Eye (tissue), 1 donor: ENCODE data around the gene ARHGAP1.

Source experiments
- DNase-seq: peaks from one replicate; pipeline ENCODE4 v3.0.0-alpha.2; 2015

ARHGAP1 gene

DNA sequence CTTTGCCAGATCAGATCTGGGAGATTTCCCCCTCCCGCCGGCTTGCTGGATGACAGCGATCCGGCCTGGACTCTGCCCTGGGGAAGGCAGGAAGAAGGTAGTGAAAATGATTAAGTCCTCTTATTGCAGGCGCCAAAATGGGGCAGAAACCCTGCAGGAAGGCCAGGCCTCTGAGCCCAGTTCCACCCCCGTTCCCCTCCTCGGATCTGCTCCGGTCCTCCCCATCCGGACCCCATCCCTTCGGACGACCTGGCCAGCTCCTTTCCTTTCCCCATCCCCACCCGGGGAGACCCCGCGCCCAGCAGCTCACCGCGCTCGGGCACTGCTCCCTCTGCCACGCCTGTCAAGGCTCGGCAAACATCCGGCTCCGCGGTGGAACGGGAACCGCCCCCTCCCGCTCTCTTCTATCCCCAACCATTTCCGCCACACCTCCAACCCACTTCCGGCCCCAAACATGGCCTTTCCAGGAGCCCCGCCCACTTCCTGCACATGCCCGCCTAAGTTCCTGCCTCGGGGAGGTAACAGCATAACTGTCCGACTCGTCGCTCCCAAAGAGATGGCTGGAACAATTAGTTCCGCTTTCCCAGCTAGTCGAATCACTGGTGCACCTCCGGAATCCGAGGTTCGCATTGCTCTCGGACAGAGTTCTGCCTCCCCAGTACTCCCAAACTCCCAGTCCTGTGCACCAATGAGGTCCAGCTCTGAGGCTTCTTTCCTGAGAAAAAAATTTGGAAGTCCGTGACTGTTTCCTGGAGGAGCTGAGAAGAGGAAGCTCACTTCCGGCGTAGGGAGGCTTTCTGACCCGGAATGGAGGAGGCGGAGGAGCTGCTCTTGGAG is at the start of gene ARHGAP1, which contains the start of gene ZNF408:
TSS of gene ARHGAP1 (minus strand) at position 379 of the 837 bp plus-strand sequence. CDS start 4,512 bp downstream, outside the sequence.
TSS of gene ZNF408 (plus strand) at position 791 of the 837 bp plus-strand sequence. CDS start at position 808, 17 bp downstream.
- DNase-seq = peak; percentile 100

DNA sequence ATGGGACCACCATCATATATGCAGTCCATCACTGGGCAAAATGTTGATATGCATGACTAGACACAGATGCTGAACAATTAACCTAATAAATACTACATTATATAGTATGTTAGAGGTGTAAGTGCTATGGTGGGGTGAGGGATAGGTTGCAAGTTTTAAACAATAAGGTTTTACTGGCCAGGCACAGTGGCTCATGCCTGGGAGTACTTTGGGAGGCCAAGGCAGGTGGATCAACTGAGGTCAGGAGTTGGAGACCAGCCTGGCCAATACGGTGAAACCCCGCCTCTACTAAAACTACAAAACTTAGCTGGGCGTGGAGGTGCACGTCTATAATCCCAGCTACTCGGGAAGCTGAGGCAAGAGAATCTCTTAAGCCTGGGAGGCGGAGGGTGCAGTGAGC is 46.7 kb upstream of the ARHGAP1 start:
- no peak for DNase-seq

DNA sequence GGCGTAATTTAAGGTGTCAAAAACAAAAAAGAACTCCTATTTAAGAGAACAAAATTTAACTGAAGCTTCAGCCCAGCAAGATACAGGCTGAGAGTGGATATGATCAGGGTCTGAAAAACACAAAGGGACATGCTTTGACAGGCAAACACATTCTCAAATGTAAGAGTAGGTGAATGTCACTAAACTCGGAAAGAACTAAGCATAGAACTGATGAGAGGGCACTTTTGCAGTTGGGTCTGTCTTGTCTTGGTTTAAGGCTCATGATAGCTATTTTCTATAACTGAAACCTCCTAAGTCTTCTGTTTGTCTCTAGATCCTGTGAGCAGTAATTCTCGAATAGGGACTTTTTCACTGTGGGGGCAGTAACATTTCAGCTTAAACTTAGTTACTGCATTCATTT is 45.6 kb upstream of the ARHGAP1 start:
- DNase-seq = no peak

DNA sequence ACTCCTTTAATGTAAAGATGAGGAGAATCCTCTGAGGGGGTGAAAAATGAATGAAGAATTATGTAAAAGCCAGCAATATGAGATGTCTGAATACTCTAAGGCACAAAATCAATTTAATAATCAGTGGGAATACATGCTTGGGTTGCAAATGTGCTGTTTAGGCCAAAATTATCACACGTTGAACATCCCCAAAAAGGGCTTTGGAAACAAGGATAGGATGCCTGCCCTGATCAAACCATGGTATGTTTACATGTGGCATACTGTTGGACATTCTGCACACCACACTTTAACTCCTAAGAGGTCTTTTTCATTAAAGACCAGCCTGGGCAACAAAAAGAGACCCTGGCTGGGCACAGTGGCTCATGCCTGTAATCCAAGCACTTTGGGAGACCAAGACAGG is 44.9 kb upstream of the ARHGAP1 start:
- no peak for DNase-seq

GRCh38 chr11:46743693-46744339 is 43.4 kb upstream of the ARHGAP1 start:
- DNase-seq = no peak

GRCh38 chr11:46743043-46743442 is 42.6 kb upstream of the ARHGAP1 start:
- no peak for DNase-seq

DNA sequence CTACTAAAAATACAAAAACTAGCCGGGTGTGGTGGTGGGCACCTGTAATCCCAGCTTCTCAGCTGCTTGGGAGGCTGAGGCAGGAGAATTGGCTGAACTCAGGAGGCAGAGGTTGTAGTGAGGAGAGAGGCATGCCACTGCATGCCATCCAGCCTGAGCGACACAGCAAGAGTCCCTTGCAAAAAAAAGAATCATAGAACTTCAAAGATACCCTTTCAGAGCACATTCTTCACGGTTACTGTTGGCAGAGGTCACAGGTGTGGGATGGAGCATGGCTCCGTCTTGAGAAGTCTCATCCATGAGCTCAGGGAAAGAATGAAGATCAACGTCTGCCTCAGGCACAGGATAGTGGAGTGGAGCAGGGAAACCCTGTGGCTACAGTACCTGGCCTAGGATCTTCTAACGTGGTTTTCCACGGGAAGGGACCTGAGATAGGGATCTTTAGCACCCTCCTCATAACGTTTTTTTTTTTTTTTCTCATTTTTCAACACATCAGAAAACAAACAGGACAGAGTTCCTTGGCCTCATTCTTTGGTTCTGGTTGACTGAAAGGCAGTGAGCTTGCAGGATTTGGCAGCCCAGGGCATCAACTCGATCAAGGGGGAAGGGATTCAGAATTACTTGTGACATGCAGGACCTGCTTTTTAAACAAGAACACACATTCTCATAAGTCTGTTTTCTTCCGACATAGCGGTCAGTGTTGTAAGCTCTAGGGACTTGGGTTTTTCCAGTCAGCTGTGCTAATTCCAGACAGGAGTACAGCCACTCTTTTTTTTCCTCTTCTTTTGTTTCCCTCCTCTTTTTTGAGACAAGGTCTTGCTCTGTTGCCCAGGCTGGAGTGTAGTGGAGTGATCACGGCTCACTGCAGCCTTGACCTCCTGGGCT is 41.4 kb upstream of the ARHGAP1 start:
- no peak for DNase-seq

DNA sequence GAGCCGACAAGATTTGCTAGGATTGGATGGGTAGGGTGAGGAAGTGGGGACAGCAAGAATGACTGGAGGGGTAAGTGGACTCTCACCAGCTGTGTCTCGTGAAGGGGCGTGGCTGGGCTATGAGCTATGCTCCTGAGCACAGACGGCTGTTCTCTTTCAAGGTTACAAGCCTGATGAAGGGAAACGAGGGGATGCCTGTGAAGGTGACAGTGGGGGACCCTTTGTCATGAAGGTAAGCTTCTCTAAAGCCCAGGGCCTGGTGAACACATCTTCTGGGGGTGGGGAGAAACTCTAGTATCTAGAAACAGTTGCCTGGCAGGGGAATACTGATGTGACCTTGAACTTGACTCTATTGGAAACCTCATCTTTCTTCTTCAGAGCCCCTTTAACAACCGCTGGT is 38.5 kb upstream of the ARHGAP1 start:
- no peak for DNase-seq

DNA sequence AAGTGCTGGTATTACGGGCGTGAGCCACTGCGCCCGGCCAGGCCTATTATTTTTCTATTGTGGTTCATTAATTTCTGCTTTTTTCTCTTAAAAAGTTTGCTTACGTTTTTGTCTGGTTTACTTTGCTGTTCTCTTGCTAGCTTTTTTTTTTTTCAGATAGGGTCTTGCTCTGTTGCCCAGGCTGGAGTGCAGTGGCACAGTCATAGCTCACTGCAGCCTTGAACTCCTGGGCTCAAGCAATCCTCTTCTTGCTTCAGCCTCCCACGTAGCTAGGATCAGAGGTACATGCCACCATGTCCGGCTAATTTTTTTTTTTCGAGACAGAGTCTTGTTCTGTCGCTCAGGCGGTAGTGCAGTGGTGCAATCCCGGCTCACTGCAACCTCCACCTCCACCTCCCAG is 37.3 kb upstream of the ARHGAP1 start:
- no peak for DNase-seq

GRCh38 chr11:46736615-46737014 is 36.2 kb upstream of the ARHGAP1 start:
- DNase-seq = no peak

GRCh38 chr11:46736146-46736545 is 35.7 kb upstream of the ARHGAP1 start:
- no peak for DNase-seq

- no peak for DNase-seq
Measured at GRCh38 chr11:46733234-46733633, 32.8 kb upstream of the ARHGAP1 start.

GRCh38 chr11:46731545-46731944 is 31.1 kb upstream of the ARHGAP1 start:
- no peak for DNase-seq

GRCh38 chr11:46729110-46730027 is 28.9 kb upstream of the ARHGAP1 start:
- DNase-seq = no peak

GRCh38 chr11:46728659-46729040 is 28.2 kb upstream of the ARHGAP1 start:
- DNase-seq = no peak

DNA sequence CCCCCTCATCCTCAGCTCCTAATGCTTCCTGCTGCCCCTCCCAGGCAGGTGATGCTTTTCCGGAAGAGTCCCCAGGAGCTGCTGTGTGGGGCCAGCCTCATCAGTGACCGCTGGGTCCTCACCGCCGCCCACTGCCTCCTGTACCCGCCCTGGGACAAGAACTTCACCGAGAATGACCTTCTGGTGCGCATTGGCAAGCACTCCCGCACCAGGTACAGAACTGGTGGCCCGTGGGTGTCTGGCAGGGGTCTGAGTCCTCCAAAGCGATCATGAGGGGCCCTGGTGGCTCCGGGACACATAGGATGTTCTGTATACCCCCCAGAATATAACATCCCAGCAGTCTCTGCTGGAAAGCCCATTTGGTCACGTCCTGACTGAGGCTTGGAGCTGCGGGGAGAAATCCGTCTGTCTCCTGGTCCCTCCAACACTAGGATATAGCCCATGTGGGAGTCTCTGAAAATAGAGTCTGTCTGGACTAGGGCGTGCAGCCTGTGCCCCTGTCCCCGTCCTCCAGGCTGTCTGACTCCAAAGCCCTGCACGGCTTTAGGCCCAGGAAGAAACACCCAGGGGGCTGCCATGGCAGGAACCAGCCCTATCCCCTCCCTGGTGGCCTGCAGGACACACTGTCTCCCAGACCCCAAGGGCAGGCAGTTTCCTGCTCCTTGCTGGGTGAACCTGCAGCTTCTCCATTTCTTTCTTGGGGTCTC is 27.7 kb upstream of the ARHGAP1 start:
- DNase-seq = no peak

- no peak for DNase-seq
Measured at GRCh38 chr11:46726206-46726862, 25.9 kb upstream of the ARHGAP1 start.

- DNase-seq = no peak
Measured at GRCh38 chr11:46725338-46726205, 25.2 kb upstream of the ARHGAP1 start.

DNA sequence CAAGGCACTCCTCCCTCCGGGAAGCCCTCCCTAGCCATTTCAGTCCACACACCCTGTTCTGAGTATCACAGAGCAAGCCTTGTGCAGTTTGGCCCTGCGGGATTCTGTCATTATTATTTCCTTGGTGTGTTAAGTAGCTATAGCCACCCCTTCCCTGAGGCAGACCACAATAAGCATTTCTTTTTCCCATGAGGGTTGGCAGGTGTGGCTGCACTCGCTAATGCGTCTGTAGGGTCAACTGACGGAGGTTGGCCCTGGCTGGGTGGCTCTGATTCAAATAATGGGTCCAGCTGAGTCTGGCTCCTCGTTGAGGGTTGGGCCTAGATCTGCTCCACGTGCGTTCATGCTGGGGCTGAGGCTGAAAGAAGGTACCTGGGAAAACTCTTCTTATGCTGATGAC is 23.7 kb upstream of the ARHGAP1 start:
- peak; percentile 43 for DNase-seq

- DNase-seq = no peak
Measured at GRCh38 chr11:46723359-46723680, 22.9 kb upstream of the ARHGAP1 start.
